ENCODE data around the gene ACER3.

GRCh38 chr11:77019976-77020595, 159.4 kb downstream of the ACER3 start:
- TF ChIP-seq TAF1 (conservative IDR thresholded peaks at IDR 0.05) (no peak), CTCF (IDR thresholded peaks at IDR 0.05; ENCODE audit: low read depth, low read length, missing input control) (no peak), YY1 (IDR thresholded peaks at IDR 0.05) (no peak), MAX (IDR thresholded peaks at IDR 0.05) (no peak), REST (IDR thresholded peaks at IDR 0.05) (no peak), SP1 (IDR thresholded peaks at IDR 0.05) (no peak), EGR1 (IDR thresholded peaks at IDR 0.05; ENCODE audit: low read depth in 2 of 2) (no peak), ATF3 (IDR thresholded peaks at IDR 0.05) (no peak), NR2F2 (IDR thresholded peaks at IDR 0.05) (no peak), GABPA (IDR thresholded peaks at IDR 0.05 in 1 of 2, conservative IDR thresholded peaks at IDR 0.05 in 1 of 2) (no peak), JUND (IDR thresholded peaks at IDR 0.05) (no peak), ZBTB33 (IDR thresholded peaks at IDR 0.05) (no peak), RAD21 (IDR thresholded peaks at IDR 0.05) (no peak)

All from liver (tissue), 3 donors.